GM10248 (cell line): ENCODE data around the gene CNTNAP1.
A peak's percentile ranks its signal among the peaks of the same experiment; 100 is the strongest.

ENCODE experiments used
- CTCF ChIA-PET: fragments of 300-600 bp; sonication (Branson Sonifier 250); formaldehyde crosslinking; extraction: SDS; loops from one replicate; lab custom pipeline; 2021; ENCODE audit warnings: antibody characterized with exemption; lab: Yijun Ruan, JAX
- POLR2A ChIA-PET: fragments of 350-650 bp; sonication (Branson Sonifier 250); formaldehyde crosslinking; extraction: SDS; loops from one replicate; lab custom pipeline; 2020; ENCODE audit warnings: antibody characterized with exemption; lab: Yijun Ruan, JAX
- DNase-seq: peaks from one replicate; pipeline ENCODE4 v3.0.0; 2012; ENCODE audit errors: extremely low spot score
- CTCF ChIP-seq: IDR thresholded peaks from 2 replicates; pipeline ENCODE4 v1.5.1; 2012; ENCODE audit warnings: mild to moderate bottlenecking, low read depth; ENCODE audit errors: extremely low read depth, missing control alignments, control extremely low read depth

CNTNAP1 gene

GRCh38 chr17:42700586-42701289, 18.4 kb downstream of the CNTNAP1 start:
- ChIA-PET POLR2A (interaction anchor here (0.6 kb wide), 1 partner anchor 1387 kb away, joined by 4 read pairs; no protein-coding TSS in a partner anchor), CTCF (interaction anchor here (1.0 kb wide), 1 partner anchor 18 kb away, joined by 3 read pairs; no protein-coding TSS in a partner anchor)
- no peak for DNase-seq
- no peak for TF ChIP-seq CTCF

GRCh38 chr17:42702446-42702845, 20.1 kb downstream of the CNTNAP1 start:
- DNase-seq: peak; percentile 58
- ChIA-PET CTCF (interaction anchor here (1.6 to 2.1 kb wide), 3 partner anchors 61 to 125 kb away, joined by 3 to 7 read pairs (median 6); partner anchors contain the start of gene PSMC3IP), POLR2A (no interaction called here)
- TF ChIP-seq CTCF: no peak

GRCh38 chr17:42704490-42704836, 22.1 kb downstream of the CNTNAP1 start:
- DNase-seq: no peak
- CTCF ChIA-PET: interaction anchor here (0.6 to 3.0 kb wide), 7 partner anchors 9 to 126 kb away, joined by 3 to 10 read pairs (median 3); partner anchors contain the start of gene PSMC3IP
- POLR2A ChIA-PET: interaction anchor here (1.0 kb wide), 2 partner anchors 266 to 612 kb away, joined by 3 to 5 read pairs; no protein-coding TSS in a partner anchor
- TF ChIP-seq CTCF: no peak

- ChIA-PET CTCF (interaction anchor here (0.6 to 3.0 kb wide), 8 partner anchors 9 to 127 kb away, joined by 3 to 10 read pairs (median 3); partner anchors contain the start of gene PSMC3IP), POLR2A (interaction anchor here (0.6 to 1.0 kb wide), 3 partner anchors 80 to 612 kb away, joined by 3 to 5 read pairs (median 3); no protein-coding TSS in a partner anchor)
- TF ChIP-seq CTCF: no peak
- DNase-seq: peak; percentile 76
These were observed 22.6 kb downstream of the CNTNAP1 start for GRCh38 chr17:42704837-42705494.

- no peak for TF ChIP-seq CTCF
- ChIA-PET CTCF (interaction anchor here (0.9 to 4.9 kb wide), 3 partner anchors 13 to 128 kb away, joined by 3 to 17 read pairs (median 4); partner anchors contain the start of gene PSMC3IP), POLR2A (no interaction called here)
- DNase-seq: no peak
These were observed 24.4 kb downstream of the CNTNAP1 start for GRCh38 chr17:42706732-42707131.

- TF ChIP-seq CTCF: no peak
- no peak for DNase-seq
- ChIA-PET CTCF (interaction anchor here (1.5 to 4.9 kb wide), 6 partner anchors 29 to 130 kb away, joined by 3 to 17 read pairs (median 7); partner anchors contain the start of gene PSMC3IP), POLR2A (no interaction called here)
These were observed 26.3 kb downstream of the CNTNAP1 start for GRCh38 chr17:42708588-42708987.
